Measurements from ENCODE around the gene RCCD1.

The RCCD1 gene

GRCh38 chr15:90972133-90972532 lies 17.4 kb downstream of the RCCD1 start:
- DNase-seq = no peak

DNA sequence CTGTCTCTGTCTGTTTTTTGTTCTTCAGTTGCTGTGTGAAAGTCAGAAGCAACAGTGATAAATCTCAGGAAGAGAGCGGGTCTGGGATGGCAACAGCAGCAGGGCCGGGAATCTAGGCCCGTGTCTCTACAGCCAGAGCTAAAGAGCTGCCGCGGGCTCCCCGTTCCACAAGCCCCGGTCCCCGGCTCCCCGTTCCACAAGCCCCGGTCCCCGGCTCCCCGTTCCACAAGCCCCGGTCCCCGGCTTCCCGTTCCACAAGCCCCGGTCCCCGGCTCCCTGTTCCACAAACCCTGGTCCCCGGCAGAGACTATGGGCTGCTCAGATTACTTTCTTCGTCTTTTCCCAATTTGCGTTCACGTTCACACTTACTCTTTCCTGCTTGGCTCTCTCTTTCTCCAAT lies 19.5 kb downstream of the RCCD1 start:
- no peak for DNase-seq

DNA sequence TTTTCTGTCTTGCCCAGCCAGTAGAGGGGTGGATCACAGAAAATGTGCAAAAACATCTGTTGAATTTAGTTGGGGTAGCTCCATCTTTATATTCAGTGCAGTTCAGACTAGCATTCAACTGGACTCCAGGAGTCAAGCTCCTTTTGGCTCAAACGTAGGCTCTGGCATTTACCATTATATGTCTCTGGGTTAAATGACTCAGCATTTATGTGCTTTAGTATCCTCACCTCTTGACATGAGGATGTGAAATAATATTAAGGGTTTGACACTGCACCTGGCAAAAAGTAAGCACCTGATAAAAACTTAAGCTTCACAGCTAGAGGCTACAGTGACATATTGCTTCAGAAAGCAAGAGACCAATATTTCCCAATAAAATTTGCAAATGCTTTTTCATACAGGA lies 24.9 kb downstream of the RCCD1 start:
- no peak for DNase-seq

DNA sequence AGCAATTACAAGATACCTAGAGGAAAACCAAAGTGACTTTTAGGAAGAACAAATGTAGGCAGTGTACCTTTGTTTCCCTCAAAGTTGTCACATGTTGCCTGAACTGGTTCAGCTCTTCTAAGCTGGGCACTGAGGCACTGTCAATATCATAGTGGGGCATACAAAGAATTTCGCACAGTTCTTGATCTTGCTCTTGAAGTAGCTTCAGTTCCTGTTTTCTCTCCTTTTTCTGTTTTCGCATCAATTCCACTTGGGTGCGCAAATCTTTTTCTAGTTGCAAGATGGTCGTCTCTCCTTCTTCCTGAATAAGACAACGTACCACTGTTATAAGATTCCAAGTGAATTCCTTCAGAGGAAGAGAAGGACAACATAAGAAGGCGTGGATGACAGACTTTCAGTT lies 27.0 kb downstream of the RCCD1 start:
- DNase-seq = no peak

DNA sequence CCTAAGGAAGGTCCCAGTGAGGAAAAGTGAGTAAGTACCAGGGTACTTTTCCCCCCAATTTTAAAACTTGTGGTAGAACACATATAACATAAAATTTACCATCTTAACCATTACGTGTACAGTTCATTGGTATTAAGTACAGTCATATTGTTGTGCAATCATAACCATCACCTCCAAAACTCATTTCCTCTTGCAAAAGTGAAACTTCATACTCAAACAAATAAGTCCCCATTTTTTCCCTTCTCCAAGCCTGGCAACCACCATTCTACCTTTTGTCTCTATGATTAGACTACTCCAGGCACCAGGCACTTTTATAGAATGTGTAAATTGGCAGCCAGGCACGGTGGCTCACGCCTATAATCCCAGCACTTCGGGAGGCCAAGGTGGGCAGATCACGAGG lies 27.5 kb downstream of the RCCD1 start:
- no peak for DNase-seq

DNA sequence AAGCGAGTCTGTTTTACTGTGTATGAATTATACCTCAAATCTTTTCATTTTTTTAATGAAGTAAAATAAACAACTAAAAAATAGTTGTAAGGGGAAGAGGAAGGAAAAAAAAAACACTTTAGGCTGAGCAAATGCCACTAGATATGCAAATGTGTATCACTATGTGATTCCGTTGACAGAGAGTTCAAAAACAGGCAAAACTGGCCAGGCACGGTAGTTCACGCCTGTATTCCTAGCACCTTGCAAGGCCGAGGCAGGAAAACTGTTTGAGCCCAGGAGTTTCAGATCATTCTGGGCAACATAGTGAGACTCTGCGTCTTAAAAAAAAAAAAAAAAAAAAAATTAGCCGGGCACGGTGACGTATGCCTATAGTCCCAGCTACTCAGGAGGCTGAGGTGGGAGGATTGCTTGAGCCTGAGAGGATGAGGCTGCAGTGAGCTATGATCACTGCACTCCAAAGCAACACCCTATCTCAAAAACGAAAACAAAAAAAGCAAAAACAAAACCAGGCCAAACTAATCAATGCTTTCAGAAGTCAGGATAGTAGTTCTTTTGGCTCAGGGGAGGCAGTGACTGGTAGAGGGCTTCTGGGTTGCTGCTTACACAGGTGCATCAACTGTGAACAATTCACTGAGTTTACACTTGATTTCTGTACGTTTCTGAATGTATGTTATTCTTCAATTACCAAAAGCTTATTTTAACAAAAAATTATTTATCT lies 32.3 kb downstream of the RCCD1 start:
- DNase-seq = no peak

DNA sequence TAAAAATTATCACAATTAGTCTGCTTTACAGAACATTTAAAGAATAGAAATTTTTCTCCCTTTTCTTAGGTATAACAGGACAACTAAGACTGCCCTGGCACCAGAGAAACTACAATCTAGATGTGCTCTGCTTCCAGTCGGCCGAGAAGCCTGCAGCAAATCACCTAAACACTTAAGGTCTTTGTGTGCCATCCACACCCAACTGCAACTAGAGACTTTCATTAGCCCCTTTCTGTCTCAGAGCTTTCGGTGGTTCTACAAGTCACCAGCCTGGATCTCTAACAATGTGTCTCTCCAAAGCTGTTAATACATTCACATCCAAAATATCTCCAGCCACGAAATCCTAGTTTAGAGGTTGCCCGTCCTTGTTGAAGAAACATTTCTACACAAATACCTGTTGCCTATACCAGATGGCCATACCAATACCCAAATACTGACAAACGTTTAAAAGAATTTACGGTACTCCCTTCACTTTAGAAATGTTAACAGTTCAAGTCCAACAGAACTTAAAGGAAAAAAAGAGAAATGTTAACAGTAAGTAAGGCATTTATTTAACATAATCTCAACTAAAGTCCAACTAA lies 33.0 kb downstream of the RCCD1 start:
- DNase-seq = no peak

DNA sequence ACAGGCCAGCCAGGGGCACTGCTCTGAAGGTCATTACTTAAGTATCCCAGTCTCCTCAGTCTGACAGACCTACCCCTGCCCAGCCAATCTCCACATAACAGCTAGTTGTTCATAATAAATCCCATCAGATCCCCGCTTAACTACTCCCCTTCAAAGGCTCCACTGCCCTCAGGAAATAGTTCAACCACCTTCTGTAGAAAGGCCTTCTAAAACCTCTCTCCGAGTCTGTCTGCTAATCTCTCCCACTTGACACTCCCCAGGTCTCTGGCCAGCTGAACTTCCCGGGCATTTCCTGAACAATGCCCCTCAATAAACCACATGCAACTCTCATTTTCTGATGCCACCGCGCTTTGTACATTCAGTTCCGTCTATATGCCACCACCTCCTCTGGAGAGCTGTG lies 33.6 kb downstream of the RCCD1 start:
- no peak for DNase-seq

DNA sequence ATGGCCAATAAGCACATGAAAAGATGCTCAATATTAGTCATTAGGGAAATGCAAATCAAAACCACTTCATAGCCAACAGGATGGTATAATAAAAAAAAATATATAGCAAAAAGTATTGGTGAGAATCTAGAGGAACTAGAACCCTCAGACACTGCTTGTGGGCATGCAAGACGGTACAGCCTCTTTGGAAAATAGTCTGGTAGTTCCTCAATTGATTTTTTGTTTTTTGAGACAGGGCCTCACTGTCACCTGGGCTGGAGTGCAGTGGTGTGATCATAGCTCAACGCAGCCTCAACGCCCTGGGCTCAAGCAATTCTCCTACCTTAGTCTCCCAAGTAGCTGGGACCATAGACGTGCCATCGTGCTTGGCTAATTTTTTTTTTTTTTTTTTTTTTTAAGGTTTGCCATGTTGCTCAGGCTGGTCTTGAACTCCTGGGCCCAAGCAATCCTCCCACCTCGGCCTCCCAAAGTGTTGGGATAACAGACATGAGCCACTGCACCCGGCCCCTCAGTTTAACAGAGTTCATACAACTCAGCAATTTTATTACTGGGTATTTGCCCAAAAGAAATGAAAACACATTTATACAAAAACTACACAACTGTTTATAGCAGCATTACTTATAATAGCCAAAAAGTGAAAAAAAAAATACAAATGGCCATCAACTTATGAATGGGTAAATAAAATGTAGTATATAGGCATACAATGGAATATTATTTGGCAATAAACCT lies 34.5 kb downstream of the RCCD1 start:
- peak; percentile 11 for DNase-seq

DNA sequence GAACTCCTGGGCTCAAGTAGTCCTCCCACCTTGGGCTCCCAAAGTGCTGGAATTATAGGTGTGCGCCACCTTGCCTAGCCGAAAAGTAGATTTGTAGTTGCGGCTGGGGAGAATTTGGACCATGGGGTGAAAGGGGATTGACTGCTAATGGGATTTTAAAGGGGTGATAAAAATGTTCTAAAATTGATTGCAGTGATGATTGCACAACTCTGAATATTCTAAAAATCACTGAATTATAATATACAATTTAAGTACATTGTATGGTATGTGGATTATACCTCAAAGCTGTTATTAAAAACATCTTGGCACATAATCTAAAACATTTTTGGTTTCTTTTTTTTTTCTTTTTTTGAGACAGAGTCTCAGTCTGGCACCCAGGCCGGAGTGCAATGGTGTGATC lies 35.8 kb downstream of the RCCD1 start:
- DNase-seq = no peak

- DNase-seq = no peak
Observed at GRCh38 chr15:90991587-90992285, 37.1 kb downstream of the RCCD1 start.

DNA sequence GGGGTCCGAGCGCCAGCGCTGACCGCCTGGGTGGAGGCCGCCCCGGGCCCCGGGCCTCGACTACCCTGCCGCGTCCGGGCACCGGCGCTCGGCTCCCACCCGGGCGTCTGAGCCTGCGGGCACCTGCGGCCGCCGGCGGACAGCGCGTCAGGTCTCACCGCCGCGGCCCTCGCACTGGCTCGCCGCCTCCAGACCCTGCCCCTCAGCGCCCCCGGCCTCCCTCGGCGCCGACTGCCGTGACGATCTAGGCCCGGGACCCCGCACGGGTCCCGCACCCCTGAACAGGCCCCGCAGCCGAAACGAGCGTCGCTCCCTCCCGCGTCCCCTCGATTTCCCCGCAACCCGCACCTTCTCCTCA lies 39.4 kb downstream of the RCCD1 start:
- peak; percentile 18 for DNase-seq

GRCh38 chr15:90994417-90995311 lies 40.0 kb downstream of the RCCD1 start, which contains the start of gene PRC1:
Gene PRC1, minus strand, starts transcription at chr15:90994535. Its CDS starts 118 bp downstream, at chr15:90994417.
- DNase-seq = peak; percentile 97

DNA sequence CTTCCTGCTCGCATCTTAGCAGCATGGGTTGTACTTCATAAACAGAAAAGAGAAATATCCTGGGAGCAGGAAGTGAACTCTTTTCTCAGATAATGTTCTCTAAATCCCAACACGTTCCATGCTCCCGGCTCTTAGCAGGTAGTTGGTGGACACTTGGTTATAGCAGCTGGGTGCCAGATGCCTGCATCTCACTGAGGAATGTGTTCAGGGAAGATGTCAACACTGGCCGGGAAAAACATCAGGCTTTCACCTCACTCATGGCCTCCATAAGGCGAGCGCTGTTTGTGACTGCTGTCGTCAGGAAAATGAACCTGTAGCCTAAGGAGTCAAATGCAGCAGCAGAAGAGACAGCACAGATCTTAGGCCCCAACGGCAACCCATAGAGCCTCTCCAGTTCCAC lies 44.1 kb downstream of the RCCD1 start:
- no peak for DNase-seq

GRCh38 chr15:91001209-91001608 lies 46.5 kb downstream of the RCCD1 start:
- no peak for DNase-seq

- no peak for DNase-seq
Observed at GRCh38 chr15:91007266-91007665, 52.6 kb downstream of the RCCD1 start.

Data from CD4-positive, alpha-beta T cell treated with Interleukin-12 subunit alpha and Interleukin-12 subunit beta, for 1 hour (primary cell).